ENCODE measurements around the gene TBX18. TPM values are rescaled to one million over a fixed set of nuclear protein-coding genes. Genes with fewer than 3 reads are reported as not detected.

Gene TBX18
- 1 to 10 TPM in 3 of 4 donors, under 1 TPM in 1; 0.62 to 4.2 (median 2.7) TPM for total RNA-seq

DNA sequence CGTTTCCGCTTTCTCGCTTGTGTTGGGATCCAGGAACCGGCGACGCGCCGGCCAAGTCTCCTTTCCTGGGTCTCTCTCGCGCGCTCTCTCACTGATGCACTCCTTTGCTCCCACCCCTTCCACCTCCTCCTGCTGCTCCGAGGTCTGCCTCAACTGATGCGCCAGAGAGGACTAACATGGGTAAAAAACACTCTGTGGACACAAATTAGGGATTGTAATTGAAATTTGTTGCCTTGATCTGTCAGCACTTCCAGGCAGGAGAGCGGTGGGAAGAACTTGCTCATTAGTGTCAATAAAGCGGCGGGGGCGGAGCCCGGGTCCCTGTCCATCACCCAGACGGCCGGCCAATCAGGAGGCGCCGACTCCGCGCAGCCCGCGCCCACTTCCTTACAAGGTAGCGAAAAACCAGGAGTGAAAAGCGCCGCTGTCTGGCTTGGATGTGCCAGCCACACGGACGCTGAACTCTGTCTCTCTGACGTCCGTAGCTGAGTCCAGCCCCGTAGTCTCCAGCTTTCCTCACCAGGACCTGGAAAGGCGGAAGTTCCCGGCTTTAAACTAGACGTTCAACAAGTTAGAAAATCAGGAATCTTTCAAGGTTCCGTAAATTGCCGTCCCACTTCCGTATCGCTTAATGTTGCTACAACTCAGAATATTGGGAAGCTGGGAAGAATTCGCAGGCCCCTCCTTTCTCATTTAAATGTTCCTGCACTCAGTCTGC lies at the start of gene TBX18:
Gene TBX18, minus strand, starts transcription at position 267 of the 718 bp plus-strand sequence. CDS start 417 bp downstream, outside the sequence.
- Histone ChIP-seq H3K36me3 (no peaks in the 10 kb centered on the region), H3K27ac (peak within 1 kb of the TSS; percentile 85), H3K4me3 (peak within 1 kb of the TSS; percentile 61), H3K9me3 (no peaks in the 10 kb centered on the region), H3K4me1 (peaks cover 21% of the 10 kb centered on the region), H3K27me3 (peaks cover 89% of the 10 kb centered on the region)
- DNase-seq (ENCODE audit: low spot score in 2 of 2), result peak; percentile 97
- TF ChIP-seq POLR2AphosphoS5 (IDR thresholded peaks at IDR 0.05) (no peak), EP300 (IDR thresholded peaks at IDR 0.05) (no peak), POLR2A (IDR thresholded peaks at IDR 0.05) (peak in 1 of 2 donors; percentile 26)
- TF ChIP-seq, protein P1, sequence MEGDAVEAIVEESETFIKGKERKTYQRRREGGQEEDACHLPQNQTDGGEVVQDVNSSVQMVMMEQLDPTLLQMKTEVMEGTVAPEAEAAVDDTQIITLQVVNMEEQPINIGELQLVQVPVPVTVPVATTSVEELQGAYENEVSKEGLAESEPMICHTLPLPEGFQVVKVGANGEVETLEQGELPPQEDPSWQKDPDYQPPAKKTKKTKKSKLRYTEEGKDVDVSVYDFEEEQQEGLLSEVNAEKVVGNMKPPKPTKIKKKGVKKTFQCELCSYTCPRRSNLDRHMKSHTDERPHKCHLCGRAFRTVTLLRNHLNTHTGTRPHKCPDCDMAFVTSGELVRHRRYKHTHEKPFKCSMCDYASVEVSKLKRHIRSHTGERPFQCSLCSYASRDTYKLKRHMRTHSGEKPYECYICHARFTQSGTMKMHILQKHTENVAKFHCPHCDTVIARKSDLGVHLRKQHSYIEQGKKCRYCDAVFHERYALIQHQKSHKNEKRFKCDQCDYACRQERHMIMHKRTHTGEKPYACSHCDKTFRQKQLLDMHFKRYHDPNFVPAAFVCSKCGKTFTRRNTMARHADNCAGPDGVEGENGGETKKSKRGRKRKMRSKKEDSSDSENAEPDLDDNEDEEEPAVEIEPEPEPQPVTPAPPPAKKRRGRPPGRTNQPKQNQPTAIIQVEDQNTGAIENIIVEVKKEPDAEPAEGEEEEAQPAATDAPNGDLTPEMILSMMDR (IDR thresholded peaks at IDR 0.05), result no peak
- 5% methylated on average over 41 of the region's 42 CpGs for WGBS

DNA sequence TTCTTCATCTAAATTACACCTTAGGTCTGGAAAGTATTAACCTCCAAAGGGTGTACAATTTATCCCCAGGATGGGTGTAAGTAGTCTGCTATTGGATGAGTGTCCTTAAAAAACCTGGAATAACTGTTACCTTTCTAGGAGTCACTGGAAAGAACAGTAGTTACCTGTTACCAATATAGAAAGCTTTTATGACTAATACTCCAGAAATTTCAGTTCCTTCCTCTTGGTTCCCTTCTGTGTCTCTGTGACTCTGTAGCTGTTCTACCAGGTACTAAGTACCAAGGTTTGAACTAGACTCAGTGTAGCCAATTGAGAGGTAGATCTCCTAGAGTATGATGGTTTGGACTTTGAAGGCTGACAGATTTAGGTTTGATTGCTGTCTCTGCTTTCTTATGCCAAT lies 47.0 kb upstream of the TBX18 start:
- TF ChIP-seq EP300 (IDR thresholded peaks at IDR 0.05) (no peak), POLR2AphosphoS5 (IDR thresholded peaks at IDR 0.05) (no peak), POLR2A (IDR thresholded peaks at IDR 0.05) (no peak)
- TF ChIP-seq, protein P1 (IDR thresholded peaks at IDR 0.05), result no peak
- Histone ChIP-seq H3K9me3 (no peaks in the 10 kb centered on the region), H3K27me3 (no peaks in the 10 kb centered on the region), H3K27ac (no peak overlapping the region), H3K36me3 (no peaks in the 10 kb centered on the region), H3K4me1 (no peaks in the 10 kb centered on the region), H3K4me3 (no peak overlapping the region)
- DNase-seq (ENCODE audit: low spot score in 2 of 2), result no peak

DNA sequence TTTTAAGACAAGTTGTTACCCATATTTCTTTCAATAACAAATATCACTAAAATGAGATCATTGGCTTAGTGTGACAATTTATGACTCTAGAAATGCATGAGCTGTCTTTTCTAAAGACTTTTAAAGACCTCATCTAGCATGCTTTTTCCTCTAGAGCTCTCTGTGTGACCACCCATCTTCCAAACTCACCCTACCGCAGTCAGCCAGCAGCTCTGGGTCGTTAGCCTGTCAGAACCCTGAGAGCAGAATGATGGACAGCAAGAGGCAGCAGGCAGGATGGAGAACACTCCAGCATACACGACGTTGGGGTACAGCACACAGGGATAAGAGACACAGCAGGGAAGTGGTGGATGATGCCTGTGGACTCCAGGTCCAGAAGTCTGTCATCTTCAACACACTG lies 45.1 kb upstream of the TBX18 start:
- no peak for DNase-seq (ENCODE audit: low spot score in 2 of 2)
- Histone ChIP-seq H3K9me3 (no peaks in the 10 kb centered on the region), H3K4me1 (no peaks in the 10 kb centered on the region), H3K4me3 (no peak overlapping the region), H3K27me3 (no peaks in the 10 kb centered on the region), H3K36me3 (no peaks in the 10 kb centered on the region), H3K27ac (no peak overlapping the region)
- TF ChIP-seq, protein P1 (IDR thresholded peaks at IDR 0.05), result no peak
- WGBS, result 9% methylated on average over 4 of the region's 4 CpGs

DNA sequence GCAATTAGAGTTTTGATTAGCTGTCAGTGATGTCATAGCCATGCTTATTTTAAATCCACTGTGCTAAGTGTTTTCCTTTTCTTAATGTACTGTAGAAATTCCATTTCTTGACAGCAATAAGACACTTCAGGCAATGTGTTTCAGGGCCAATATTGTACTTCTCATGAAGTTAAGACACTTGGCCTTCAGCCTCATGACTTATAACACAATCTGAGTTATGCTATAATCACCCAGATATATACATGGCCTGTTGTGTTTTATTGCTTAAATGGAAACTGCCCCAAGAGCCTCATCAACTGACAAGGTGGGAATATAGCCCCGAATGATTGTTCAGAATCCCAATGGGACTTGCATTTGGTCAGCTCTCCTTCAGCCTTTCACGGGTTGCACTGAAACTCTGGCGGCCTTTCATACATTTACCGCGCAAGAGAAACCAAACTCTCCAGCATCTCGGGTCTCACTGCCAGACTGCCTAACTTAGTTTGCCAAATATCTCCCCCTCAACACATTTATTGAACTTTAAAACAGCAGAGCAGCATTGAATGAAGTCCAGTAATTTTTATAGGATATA lies 44.2 kb upstream of the TBX18 start:
- Histone ChIP-seq H3K4me3 (no peak overlapping the region), H3K4me1 (no peaks in the 10 kb centered on the region), H3K9me3 (no peaks in the 10 kb centered on the region), H3K36me3 (no peaks in the 10 kb centered on the region), H3K27ac (peak overlapping the region; percentile 14), H3K27me3 (no peaks in the 10 kb centered on the region)
- TF ChIP-seq, protein P1 (IDR thresholded peaks at IDR 0.05), result no peak
- TF ChIP-seq POLR2AphosphoS5 (IDR thresholded peaks at IDR 0.05) (no peak), POLR2A (IDR thresholded peaks at IDR 0.05) (no peak), EP300 (IDR thresholded peaks at IDR 0.05) (no peak)
- no peak for DNase-seq (ENCODE audit: low spot score in 2 of 2)
- 59% methylated on average over 6 of the region's 6 CpGs for WGBS

DNA sequence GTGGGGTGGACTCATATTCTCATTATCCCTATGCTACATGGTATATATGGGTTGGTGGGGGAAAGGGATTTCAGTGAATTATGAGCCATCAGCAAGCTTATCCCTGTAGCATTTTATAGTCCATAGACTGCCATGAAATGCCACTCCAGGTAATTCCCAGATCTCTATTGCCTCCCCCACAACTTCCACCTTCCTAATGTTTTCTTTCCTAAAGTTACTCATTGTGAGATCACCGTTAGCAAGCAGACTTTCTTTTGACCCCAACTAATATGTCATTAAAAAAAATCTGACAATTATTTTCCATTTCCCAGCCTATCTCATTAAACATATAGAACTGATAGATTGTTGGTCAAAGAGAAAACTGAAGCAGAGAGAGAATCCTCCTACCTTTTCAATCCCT lies 40.7 kb upstream of the TBX18 start:
- TF ChIP-seq EP300 (IDR thresholded peaks at IDR 0.05) (no peak), POLR2AphosphoS5 (IDR thresholded peaks at IDR 0.05) (no peak), POLR2A (IDR thresholded peaks at IDR 0.05) (no peak)
- TF ChIP-seq, protein P1 (IDR thresholded peaks at IDR 0.05), result no peak
- Histone ChIP-seq H3K36me3 (no peaks in the 10 kb centered on the region), H3K4me1 (no peaks in the 10 kb centered on the region), H3K4me3 (no peak overlapping the region), H3K9me3 (no peaks in the 10 kb centered on the region), H3K27me3 (no peaks in the 10 kb centered on the region), H3K27ac (no peak overlapping the region)
- DNase-seq (ENCODE audit: low spot score in 2 of 2), result no peak
- 91% methylated on average over 1 of the region's 1 CpG for WGBS

All from suprapubic skin (tissue), 4 donors.